Neural progenitor cell (in vitro differentiated cells): ENCODE measurements around the gene ANXA10. TPM values are rescaled to one million over a fixed set of nuclear protein-coding genes. Genes with fewer than 3 reads are reported as not detected.

Experiments used
- DNase-seq: peaks from one replicate; pipeline ENCODE4 v3.0.0-alpha.2; 2016; ENCODE audit warnings: low spot score
- H2AFZ ChIP-seq: fragments of 200-600 bp; sonication (generic); replicated peaks from 2 replicates; pipeline ENCODE4 v1.6.1; 2016; ENCODE audit warnings: antibody characterized with exemption
- H3F3A ChIP-seq: fragments of 200-600 bp; sonication (generic); 2 replicates; pipeline ENCODE4 v1.6.1; 2016; ENCODE audit warnings: antibody characterized with exemption, low read depth
- H3K27ac ChIP-seq: fragments of 200-600 bp; sonication (generic); 2 replicates; pipeline ENCODE4 v1.5.1; 2016; ENCODE audit warnings: mild to moderate bottlenecking
- H3K27me3 ChIP-seq: fragments of 200-600 bp; sonication (generic); 2 replicates; pipeline ENCODE4 v1.6.1; 2016; ENCODE audit warnings: mild to moderate bottlenecking, moderate library complexity
- H3K36me3 ChIP-seq: fragments of 200-600 bp; sonication (generic); 2 replicates; pipeline ENCODE4 v1.5.1; 2016
- H3K4me1 ChIP-seq: fragments of 200-600 bp; sonication (generic); 2 replicates; pipeline ENCODE4 v1.6.1; 2016; ENCODE audit warnings: mixed run types
- H3K4me2 ChIP-seq: fragments of 200-600 bp; sonication (generic); 2 replicates; pipeline ENCODE4 v1.6.1; 2016
- H3K4me3 ChIP-seq: fragments of 200-600 bp; sonication (generic); 2 replicates; pipeline ENCODE4 v1.5.1; 2016
- H3K79me2 ChIP-seq: fragments of 200-600 bp; sonication (generic); 2 replicates; pipeline ENCODE4 v1.6.1; 2016; ENCODE audit warnings: low read depth
- H3K9ac ChIP-seq: fragments of 200-600 bp; sonication (generic); 2 replicates; pipeline ENCODE4 v1.6.1; 2016
- H3K9me3 ChIP-seq: fragments of 200-600 bp; sonication (generic); 2 replicates; pipeline ENCODE4 v1.5.1; 2016; ENCODE audit warnings: low read depth
- H4K20me1 ChIP-seq: fragments of 200-600 bp; sonication (generic); 2 replicates; pipeline ENCODE4 v1.6.1; 2016; ENCODE audit warnings: low read depth
- H3K27ac Mint-ChIP-seq: 3 replicates; pipeline ENCODE4 v1.8.0; 2021; ENCODE audit warnings: mixed read lengths
- H3K27me3 Mint-ChIP-seq: 2 replicates; pipeline ENCODE4 v1.8.0; 2022; ENCODE audit warnings: low read depth, mild to moderate bottlenecking, inconsistent platforms, moderate library complexity, mixed read lengths; ENCODE audit not compliant: insufficient read depth
- H3K36me3 Mint-ChIP-seq: 3 replicates; pipeline ENCODE4 v1.8.0; 2021; ENCODE audit warnings: mixed read lengths
- H3K4me1 Mint-ChIP-seq: 3 replicates; pipeline ENCODE4 v1.8.0; 2021; ENCODE audit warnings: mixed read lengths
- H3K4me3 Mint-ChIP-seq: 3 replicates; pipeline ENCODE4 v1.8.0; 2021; ENCODE audit warnings: mild to moderate bottlenecking, moderate library complexity, mixed read lengths
- H3K9me3 Mint-ChIP-seq: 3 replicates; pipeline ENCODE4 v1.8.0; 2020; ENCODE audit warnings: mixed read lengths
- CTCF ChIP-seq: fragments of 200-600 bp; sonication (generic); IDR thresholded peaks from 2 replicates; pipeline ENCODE4 v1.5.1; 2017; ENCODE audit warnings: antibody characterized with exemption, mild to moderate bottlenecking
- EZH2 ChIP-seq: fragments of 200-600 bp; sonication (generic); IDR thresholded peaks from 2 replicates; pipeline ENCODE4 v1.6.1; 2017; ENCODE audit warnings: antibody characterized with exemption, mild to moderate bottlenecking, moderate library complexity
- EZH2phosphoT487 ChIP-seq: fragments of 200-600 bp; sonication (generic); IDR thresholded peaks from 2 replicates; pipeline ENCODE4 v1.6.1; 2017; ENCODE audit warnings: antibody characterized with exemption
- total RNA-seq: library from RNA; depleted of rRNA; stranded (reverse); fragments of >200 nt; gene quantifications from 2 replicates; pipeline ENCODE4 v1.2.3, GENCODE V29; 2015; ENCODE audit warnings: low replicate concordance

Gene ANXA10
- total RNA-seq, 1 donor from 2014 or later: not detected

GRCh38 chr4:168096407-168096784 lies 4.1 kb downstream of the ANXA10 start:
- DNase-seq: no peak
- no peak overlapping the region for H3K4me2 ChIP-seq

DNA sequence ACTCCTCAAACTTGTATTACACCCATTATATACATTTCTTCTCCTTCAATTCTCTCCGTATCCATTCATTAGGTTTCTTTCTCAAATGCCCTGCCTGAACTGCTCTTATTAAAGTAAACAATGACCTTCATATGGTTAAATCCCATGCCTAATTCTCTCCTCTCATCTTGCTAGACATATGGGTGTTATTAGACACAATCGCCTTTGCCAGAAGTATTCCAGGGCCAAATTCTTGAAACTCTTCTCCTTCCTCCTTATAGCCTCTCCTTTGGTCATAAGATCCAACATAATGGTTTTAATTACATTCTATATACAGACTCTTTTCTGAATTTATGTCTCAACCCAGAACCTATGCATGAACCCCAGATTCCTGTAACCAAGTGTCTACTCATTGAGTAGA lies 4.8 kb downstream of the ANXA10 start:
- H3K27ac Mint-ChIP-seq: no peak overlapping the region
- peaks cover 2% of the 10 kb centered on the region for H3K27me3 Mint-ChIP-seq
- no peak for TF ChIP-seq CTCF
- TF ChIP-seq EZH2phosphoT487: no peak
- no peak for TF ChIP-seq EZH2

More at GRCh38 chr4:168096407-168096784, 4.1 kb downstream of the ANXA10 start:
- no peaks in the 10 kb centered on the region for H4K20me1 ChIP-seq
- H3F3A ChIP-seq: no peaks in the 10 kb centered on the region
- TF ChIP-seq EZH2 (no peak), EZH2phosphoT487 (no peak), CTCF (no peak)
- H3K27me3 ChIP-seq: no peaks in the 10 kb centered on the region
- H3K9me3 ChIP-seq: no peaks in the 10 kb centered on the region
- H3K4me1 ChIP-seq: no peaks in the 10 kb centered on the region
- Mint-ChIP-seq H3K4me1 (no peaks in the 10 kb centered on the region), H3K9me3 (no peaks in the 10 kb centered on the region), H3K4me3 (no peak overlapping the region), H3K27ac (no peak overlapping the region), H3K36me3 (no peaks in the 10 kb centered on the region), H3K27me3 (peaks cover 2% of the 10 kb centered on the region)
- H3K36me3 ChIP-seq: no peaks in the 10 kb centered on the region
- H2AFZ ChIP-seq: no peak overlapping the region
- H3K27ac ChIP-seq: no peak overlapping the region
- H3K4me3 ChIP-seq: no peak overlapping the region
- H3K9ac ChIP-seq: no peak overlapping the region
- H3K79me2 ChIP-seq: no peaks in the 10 kb centered on the region

GRCh38 chr4:168098248-168098717 lies 5.9 kb downstream of the ANXA10 start:
- Mint-ChIP-seq H3K36me3 (no peaks in the 10 kb centered on the region), H3K4me1 (no peaks in the 10 kb centered on the region), H3K4me3 (no peak overlapping the region), H3K9me3 (no peaks in the 10 kb centered on the region), H3K27me3 (peaks cover 2% of the 10 kb centered on the region), H3K27ac (no peak overlapping the region)
- no peaks in the 10 kb centered on the region for H3K9me3 ChIP-seq
- H3K27me3 ChIP-seq: no peaks in the 10 kb centered on the region
- H3K79me2 ChIP-seq: no peaks in the 10 kb centered on the region
- H3F3A ChIP-seq: no peaks in the 10 kb centered on the region
- H3K36me3 ChIP-seq: no peaks in the 10 kb centered on the region
- no peak overlapping the region for H3K4me3 ChIP-seq
- H3K4me2 ChIP-seq: no peak overlapping the region
- H3K9ac ChIP-seq: no peak overlapping the region
- no peak overlapping the region for H3K27ac ChIP-seq
- no peak for TF ChIP-seq EZH2phosphoT487
- TF ChIP-seq CTCF: no peak
- TF ChIP-seq EZH2: no peak
- no peak for DNase-seq
- H2AFZ ChIP-seq: no peak overlapping the region
- no peaks in the 10 kb centered on the region for H4K20me1 ChIP-seq
- H3K4me1 ChIP-seq: no peaks in the 10 kb centered on the region

More for the DNA sequence above, 4.8 kb downstream of the ANXA10 start:
- Mint-ChIP-seq H3K4me3 (no peak overlapping the region), H3K9me3 (no peaks in the 10 kb centered on the region), H3K4me1 (no peaks in the 10 kb centered on the region), H3K36me3 (no peaks in the 10 kb centered on the region)
- Histone ChIP-seq H3K4me1 (no peaks in the 10 kb centered on the region), H4K20me1 (no peaks in the 10 kb centered on the region), H3K9ac (no peak overlapping the region), H2AFZ (no peak overlapping the region), H3K27ac (no peak overlapping the region), H3K27me3 (no peaks in the 10 kb centered on the region), H3K4me3 (no peak overlapping the region), H3F3A (no peaks in the 10 kb centered on the region), H3K79me2 (no peaks in the 10 kb centered on the region), H3K9me3 (no peaks in the 10 kb centered on the region), H3K36me3 (no peaks in the 10 kb centered on the region), H3K4me2 (no peak overlapping the region)
- DNase-seq: no peak
